Liver (tissue), 9 donors: ENCODE data around the gene CALY. TPM values are rescaled to one million over a fixed set of nuclear protein-coding genes. Genes with fewer than 3 reads are reported as not detected.

ENCODE experiments used
- DNase-seq: peaks from one replicate; pipeline ENCODE4 v3.0.0-alpha.2; 2017; ENCODE audit warnings: low spot score
- H3K27ac ChIP-seq, 2 donors: one replicate each; pipeline ENCODE4 v1.7.0; 2013; ENCODE audit warnings: inconsistent platforms in 2 of 2, low read length in 2 of 2, control low read depth in 1 of 2, low read depth in 1 of 2, mild to moderate bottlenecking in 1 of 2
- H3K27me3 ChIP-seq, 4 donors: one replicate each; pipeline versions ENCODE4 v1.6.1 to v1.7.0; 2013; ENCODE audit warnings: low read length in 3 of 4, inconsistent platforms in 1 of 4, mild to moderate bottlenecking in 1 of 4, moderate library complexity in 1 of 4; ENCODE audit not compliant: control insufficient read depth in 4 of 4, insufficient read depth in 4 of 4
- H3K36me3 ChIP-seq, 4 donors: one replicate each; pipeline versions ENCODE4 v1.6.1 to v1.7.0; 2013; ENCODE audit warnings: low read length in 3 of 4, mild to moderate bottlenecking in 3 of 4, low read depth in 1 of 4, moderate library complexity in 1 of 4; ENCODE audit not compliant: control insufficient read depth in 4 of 4, insufficient read depth in 3 of 4
- H3K4me1 ChIP-seq, 4 donors: one replicate each; pipeline versions ENCODE4 v1.6.1 to v1.7.0; 2013; ENCODE audit warnings: low read length in 3 of 4, mild to moderate bottlenecking in 3 of 4, moderate library complexity in 1 of 4; ENCODE audit not compliant: control insufficient read depth in 4 of 4, insufficient read depth in 4 of 4
- H3K4me3 ChIP-seq, 3 donors: one replicate each; pipeline versions ENCODE4 v1.6.1 to v1.7.0; 2013; ENCODE audit warnings: low read length in 3 of 3, control low read depth in 1 of 3, low read depth in 1 of 3, mild to moderate bottlenecking in 1 of 3
- H3K9ac ChIP-seq, 2 donors: one replicate each; pipeline ENCODE4 v1.7.0; 2013; ENCODE audit warnings: low read length in 2 of 2, mild to moderate bottlenecking in 2 of 2, moderate library complexity in 2 of 2, control low read depth in 1 of 2, low read depth in 1 of 2
- H3K9me3 ChIP-seq, 4 donors: one replicate each; pipeline versions ENCODE4 v1.6.1 to v1.7.0; 2013; ENCODE audit warnings: low read length in 3 of 4; ENCODE audit not compliant: control insufficient read depth in 4 of 4
- FOXA1 ChIP-seq: IDR thresholded peaks from 2 replicates; pipeline ENCODE4 v1.6.1; 2016; ENCODE audit warnings: antibody characterized with exemption
- FOXA2 ChIP-seq: IDR thresholded peaks from 2 replicates; pipeline ENCODE4 v1.6.1; 2016; ENCODE audit warnings: antibody characterized with exemption
- GABPA ChIP-seq, 2 donors: IDR thresholded peaks in 1 of 2; conservative IDR thresholded peaks in 1 of 2; 2 replicates each; pipeline ENCODE4 v1.6.1; 2016; ENCODE audit warnings: antibody characterized with exemption in 2 of 2, mild to moderate bottlenecking in 1 of 2, moderate library complexity in 1 of 2
- HNF4A ChIP-seq, 2 donors: conservative IDR thresholded peaks; 2 replicates each; pipeline ENCODE4 v1.6.1; 2016; ENCODE audit warnings: antibody characterized with exemption in 2 of 2, mild to moderate bottlenecking in 2 of 2
- HNF4G ChIP-seq: IDR thresholded peaks from 2 replicates; pipeline ENCODE4 v1.6.1; 2016; ENCODE audit warnings: antibody characterized with exemption
- YY1 ChIP-seq: IDR thresholded peaks from 2 replicates; pipeline ENCODE4 v1.6.1; 2016; ENCODE audit warnings: antibody characterized with exemption, mild to moderate bottlenecking
- ZBTB33 ChIP-seq: IDR thresholded peaks from 2 replicates; pipeline ENCODE4 v1.6.1; 2016; ENCODE audit warnings: antibody characterized with exemption
- WGBS: extraction: QIAGEN DNeasy Blood & Tissue Kit; methylation state at CpG from one replicate; pipeline ENCODE4 v1.1.7; 2013; 5-methylcytosine and 5-hydroxymethylcytosine counted together
- polyA plus RNA-seq, 2 donors: library from polyadenylated mRNA; stranded (reverse) in 1 of 2; unstranded in 1 of 2; fragments of 200-250 nt in 1 of 2; fragments of >200 nt in 1 of 2; fragmentation: Nextera tagmentation in 1 of 2; extraction: Ambion mirVana in 1 of 2; gene quantifications; one replicate each; pipeline versions ENCODE4 v1.2.1 to v1.2.3, GENCODE V29; 2013 to 2015
- total RNA-seq, 2 donors: library from RNA; depleted of rRNA; stranded (reverse); fragments of >200 nt; gene quantifications; one replicate each; pipeline ENCODE4 v1.2.3, GENCODE V29; 2014
- TF ChIP-seq, protein P1 (sequence below): IDR thresholded peaks from 2 replicates; pipeline ENCODE4 v1.6.1; 2016; ENCODE audit warnings: antibody characterized with exemption
- TF ChIP-seq, protein P2 (sequence below): IDR thresholded peaks from 2 replicates; pipeline ENCODE4 v1.6.1; 2016; ENCODE audit warnings: antibody characterized with exemption, mild to moderate bottlenecking
- donor health status: healthy.
- donor health status: healthy.
- donor health status: healthy.
- donor health status: healthy.
- donor health status: healthy.

The CALY gene
- total RNA-seq = not detected
- polyA plus RNA-seq = under 1 TPM in 1 of 2 donors, not detected in 1; 0.07 TPM

- H3K9ac ChIP-seq = no peak within 1 kb of the TSS
- no peaks in the 10 kb centered on the region for H3K36me3 ChIP-seq
- peak within 1 kb of the TSS in 1 of 3 donors; percentile 26 for H3K4me3 ChIP-seq
- H3K4me1 ChIP-seq = peaks cover 0 to 16% (median 8%) of the 10 kb centered on the region in 4 donors
- peaks cover 0 to 14% (median 8%) of the 10 kb centered on the region in 4 donors for H3K27me3 ChIP-seq
- WGBS = 19% methylated on average over 63 of the region's 63 CpGs
- no peak within 1 kb of the TSS for H3K27ac ChIP-seq
- DNase-seq = no peak
- TF ChIP-seq HNF4A (conservative IDR thresholded peaks at IDR 0.05) (no peak), YY1 (no peak), ZBTB33 (no peak)
- TF ChIP-seq, protein P1, sequence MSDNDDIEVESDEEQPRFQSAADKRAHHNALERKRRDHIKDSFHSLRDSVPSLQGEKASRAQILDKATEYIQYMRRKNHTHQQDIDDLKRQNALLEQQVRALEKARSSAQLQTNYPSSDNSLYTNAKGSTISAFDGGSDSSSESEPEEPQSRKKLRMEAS = no peak
- no peaks in the 10 kb centered on the region for H3K9me3 ChIP-seq
Observed at GRCh38 chr10:133336577-133337369, at the start of gene CALY. TSS of gene CALY (minus strand) at chr10:133336896. CDS start at chr10:133328989, 7,907 bp downstream.

GRCh38 chr10:133385214-133385613, 48.5 kb upstream of the CALY start:
- no peak overlapping the region for H3K4me3 ChIP-seq
- peaks cover 0 to 9% (median under 1%) of the 10 kb centered on the region in 4 donors for H3K4me1 ChIP-seq
- peaks cover 0 to 21% (median 13%) of the 10 kb centered on the region in 4 donors for H3K36me3 ChIP-seq
- no peak overlapping the region for H3K27ac ChIP-seq
- H3K27me3 ChIP-seq = no peaks in the 10 kb centered on the region
- H3K9ac ChIP-seq = no peak overlapping the region
- DNase-seq = no peak
- TF ChIP-seq, protein P1 = no peak
- no peak for TF ChIP-seq ZBTB33
- no peak for TF ChIP-seq HNF4G
- TF ChIP-seq FOXA2 = no peak
- no peak for TF ChIP-seq FOXA1
- TF ChIP-seq, protein P2, sequence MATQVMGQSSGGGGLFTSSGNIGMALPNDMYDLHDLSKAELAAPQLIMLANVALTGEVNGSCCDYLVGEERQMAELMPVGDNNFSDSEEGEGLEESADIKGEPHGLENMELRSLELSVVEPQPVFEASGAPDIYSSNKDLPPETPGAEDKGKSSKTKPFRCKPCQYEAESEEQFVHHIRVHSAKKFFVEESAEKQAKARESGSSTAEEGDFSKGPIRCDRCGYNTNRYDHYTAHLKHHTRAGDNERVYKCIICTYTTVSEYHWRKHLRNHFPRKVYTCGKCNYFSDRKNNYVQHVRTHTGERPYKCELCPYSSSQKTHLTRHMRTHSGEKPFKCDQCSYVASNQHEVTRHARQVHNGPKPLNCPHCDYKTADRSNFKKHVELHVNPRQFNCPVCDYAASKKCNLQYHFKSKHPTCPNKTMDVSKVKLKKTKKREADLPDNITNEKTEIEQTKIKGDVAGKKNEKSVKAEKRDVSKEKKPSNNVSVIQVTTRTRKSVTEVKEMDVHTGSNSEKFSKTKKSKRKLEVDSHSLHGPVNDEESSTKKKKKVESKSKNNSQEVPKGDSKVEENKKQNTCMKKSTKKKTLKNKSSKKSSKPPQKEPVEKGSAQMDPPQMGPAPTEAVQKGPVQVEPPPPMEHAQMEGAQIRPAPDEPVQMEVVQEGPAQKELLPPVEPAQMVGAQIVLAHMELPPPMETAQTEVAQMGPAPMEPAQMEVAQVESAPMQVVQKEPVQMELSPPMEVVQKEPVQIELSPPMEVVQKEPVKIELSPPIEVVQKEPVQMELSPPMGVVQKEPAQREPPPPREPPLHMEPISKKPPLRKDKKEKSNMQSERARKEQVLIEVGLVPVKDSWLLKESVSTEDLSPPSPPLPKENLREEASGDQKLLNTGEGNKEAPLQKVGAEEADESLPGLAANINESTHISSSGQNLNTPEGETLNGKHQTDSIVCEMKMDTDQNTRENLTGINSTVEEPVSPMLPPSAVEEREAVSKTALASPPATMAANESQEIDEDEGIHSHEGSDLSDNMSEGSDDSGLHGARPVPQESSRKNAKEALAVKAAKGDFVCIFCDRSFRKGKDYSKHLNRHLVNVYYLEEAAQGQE = no peak
- TF ChIP-seq GABPA (IDR thresholded peaks at IDR 0.05 in 1 of 2, conservative IDR thresholded peaks at IDR 0.05 in 1 of 2) = no peak
- H3K9me3 ChIP-seq = no peaks in the 10 kb centered on the region
- WGBS = 98% methylated on average over 2 of the region's 2 CpGs
